ENCODE results near the gene PRAC1. TPM values are rescaled to one million over a fixed set of nuclear protein-coding genes. Genes with fewer than 3 reads are reported as not detected.

Gene PRAC1
- polyA plus RNA-seq, 2 donors: 0.63 TPM; not detected in 1

GRCh38 chr17:48676963-48677558 is 45.3 kb downstream of the PRAC1 start:
- H3K36me3 ChIP-seq (ENCODE audit: control insufficient read depth in 2 of 2, insufficient read depth in 2 of 2, low read length in 1 of 2): no peaks in the 10 kb centered on the region
- 69 to 70% methylated on average over 6 of the region's 6 CpGs for WGBS, 2 donors
- no peaks in the 10 kb centered on the region for H3K27me3 ChIP-seq (ENCODE audit: control insufficient read depth in 1 of 2, insufficient read depth in 2 of 2, low read length in 2 of 2)
- H3K27ac ChIP-seq (ENCODE audit: low read depth in 2 of 2, low read length in 1 of 2): no peak overlapping the region
- H3K4me3 ChIP-seq (ENCODE audit: low read depth in 1 of 2, low read length in 2 of 2): no peak overlapping the region
- H3K9me3 ChIP-seq (ENCODE audit: control insufficient read depth in 2 of 2, insufficient read depth in 1 of 2, low read depth in 1 of 2, low read length in 1 of 2): no peaks in the 10 kb centered on the region
- peaks cover 0 to 3% of the 10 kb centered on the region in 2 donors for H3K4me1 ChIP-seq (ENCODE audit: control insufficient read depth in 2 of 2, insufficient read depth in 2 of 2, low read length in 1 of 2)

GRCh38 chr17:48672340-48672739 is 50.0 kb downstream of the PRAC1 start:
- Histone ChIP-seq H3K4me3 (ENCODE audit: low read depth in 1 of 2, low read length in 2 of 2) (no peak overlapping the region), H3K4me1 (ENCODE audit: control insufficient read depth in 2 of 2, insufficient read depth in 2 of 2, low read length in 1 of 2) (no peaks in the 10 kb centered on the region), H3K27me3 (ENCODE audit: control insufficient read depth in 1 of 2, insufficient read depth in 2 of 2, low read length in 2 of 2) (no peaks in the 10 kb centered on the region), H3K9me3 (ENCODE audit: control insufficient read depth in 2 of 2, insufficient read depth in 1 of 2, low read depth in 1 of 2, low read length in 1 of 2) (no peaks in the 10 kb centered on the region), H3K27ac (ENCODE audit: low read depth in 2 of 2, low read length in 1 of 2) (no peak overlapping the region), H3K36me3 (ENCODE audit: control insufficient read depth in 2 of 2, insufficient read depth in 2 of 2, low read length in 1 of 2) (no peaks in the 10 kb centered on the region)
- 45 to 50% methylated on average over 2 of the region's 2 CpGs for WGBS, 2 donors

Other genes starting within 250 kb of the PRAC1 start
- gene HOXB1, start 191.5 kb downstream of the PRAC1 start, polyA plus RNA-seq: 1 to 10 TPM in 1 of 2 donors, under 1 TPM in 1; 0.29 to 1.0 TPM
- 10 to 100 TPM; 11.3 to 18.9 TPM for gene HOXB2, start 177.4 kb downstream of the PRAC1 start, polyA plus RNA-seq
- gene HOXB4, start 144.2 kb downstream of the PRAC1 start, polyA plus RNA-seq: 1 to 10 TPM; 1.8 to 4.2 TPM
- gene HOXB3, start 132.3 kb downstream of the PRAC1 start, polyA plus RNA-seq: 10 to 100 TPM in 1 of 2 donors, 1 to 10 TPM in 1; 6.3 to 12.7 TPM
- gene HOXB5, start 128.7 kb downstream of the PRAC1 start, polyA plus RNA-seq: under 1 TPM; 0.09 to 0.10 TPM
- under 1 TPM; 0.29 to 0.31 TPM for gene HOXB6, start 117.5 kb downstream of the PRAC1 start, polyA plus RNA-seq
- under 1 TPM; 0.27 to 0.39 TPM for gene HOXB7, start 111.5 kb downstream of the PRAC1 start, polyA plus RNA-seq
- not detected for gene HOXB8, start 107.2 kb downstream of the PRAC1 start, polyA plus RNA-seq
- under 1 TPM in 1 of 2 donors, not detected in 1; 0.02 TPM for gene HOXB9, start 96.2 kb downstream of the PRAC1 start, polyA plus RNA-seq
- gene PRAC2, start 667 bp upstream of the PRAC1 start, polyA plus RNA-seq: under 1 TPM in 1 of 2 donors, not detected in 1; 0.41 TPM
- under 1 TPM; 0.01 to 0.04 TPM for gene HOXB13, start 6.2 kb upstream of the PRAC1 start, polyA plus RNA-seq
- under 1 TPM; 0.02 to 0.05 TPM for gene TTLL6, start 94.7 kb upstream of the PRAC1 start, polyA plus RNA-seq
- 10 to 100 TPM; 38.8 to 57.5 TPM for gene CALCOCO2, start 108.5 kb upstream of the PRAC1 start, polyA plus RNA-seq
- 100 to 1,000 TPM; 263 to 335 TPM for gene ATP5MC1, start 170.3 kb upstream of the PRAC1 start, polyA plus RNA-seq
- gene UBE2Z, start 185.9 kb upstream of the PRAC1 start, polyA plus RNA-seq: 10 to 100 TPM; 19.0 to 30.9 TPM
- gene SNF8, start 222.3 kb upstream of the PRAC1 start, polyA plus RNA-seq: 10 to 100 TPM; 63.9 to 99.4 TPM
- gene GIP, start 246.1 kb upstream of the PRAC1 start, polyA plus RNA-seq: not detected

Measured in esophagus (tissue), 2 donors.